Panc1 (cell line): Measurements from ENCODE around the gene NIPBL. TPM values are rescaled to one million over a fixed set of nuclear protein-coding genes. Genes with fewer than 3 reads are reported as not detected.

ENCODE experiments used
- ATAC-seq: fragments of 200-7000 bp; cut with Tn5 transposase; 2 replicates; pipeline ENCODE4 v1.9.1; 2020; ENCODE audit warnings: mild to moderate bottlenecking, moderate library complexity
- BruUV-seq: library from RNA; stranded (reverse); fragments of 400-500 nt; replicated peaks from 2 replicates; lab custom pipeline; 2021; lab: Mats Ljungman, UMichigan
- CTCF ChIA-PET: fragments of 300-600 bp; sonication (Branson Sonifier 250); formaldehyde crosslinking; loops from one replicate; lab custom pipeline; 2022; ENCODE audit warnings: antibody characterized with exemption; lab: Charles Lee
- POLR2A ChIA-PET: fragments of 300-600 bp; sonication (Branson Sonifier 250); formaldehyde crosslinking; loops from one replicate; lab custom pipeline; 2022; ENCODE audit warnings: antibody characterized with exemption; lab: Charles Lee
- DNase-seq: peaks from one replicate; pipeline ENCODE4 v3.0.0-alpha.2; 2010; ENCODE audit warnings: low read depth, low spot score
- H3K27ac ChIP-seq: 2 replicates; pipeline ENCODE4 v1.5.1; 2011; ENCODE audit warnings: mild to moderate bottlenecking, low read length, inconsistent platforms
- H3K27me3 ChIP-seq: fragments of 200-500 bp; sonication (Bioruptor generic); 2 replicates; pipeline ENCODE4 v1.6.0; 2014; ENCODE audit warnings: low read length, inconsistent platforms; ENCODE audit not compliant: control insufficient read depth, insufficient read depth
- H3K36me3 ChIP-seq: fragments of 200-500 bp; sonication (Bioruptor generic); 2 replicates; pipeline ENCODE4 v1.5.1; 2014; ENCODE audit warnings: inconsistent platforms, mild to moderate bottlenecking, low read length, moderate library complexity; ENCODE audit not compliant: control insufficient read depth, insufficient read depth
- H3K4me1 ChIP-seq: 2 replicates; pipeline ENCODE4 v1.5.1; 2011; ENCODE audit warnings: inconsistent platforms, mild to moderate bottlenecking, low read length, moderate library complexity; ENCODE audit not compliant: control insufficient read depth, insufficient read depth
- H3K4me3 ChIP-seq, 2 experiments: 2 replicates each; pipeline ENCODE4 v1.5.1; 2011 to 2012; ENCODE audit warnings: low read depth in 2 of 2, low read length in 2 of 2, mild to moderate bottlenecking in 2 of 2, inconsistent platforms in 1 of 2, moderate library complexity in 1 of 2
- H3K9me3 ChIP-seq: fragments of 200-500 bp; sonication (Bioruptor generic); 2 replicates; pipeline ENCODE4 v1.5.1; 2014; ENCODE audit warnings: low read depth, mild to moderate bottlenecking, inconsistent platforms, low read length, moderate library complexity; ENCODE audit not compliant: control insufficient read depth, insufficient read depth
- CTCF ChIP-seq: fragments of 450-650 bp; IDR thresholded peaks from 2 replicates; pipeline ENCODE4 v1.5.1; 2017; ENCODE audit warnings: mild to moderate bottlenecking
- POLR2AphosphoS5 ChIP-seq: IDR thresholded peaks from 2 replicates; pipeline ENCODE4 v1.6.1; 2012; ENCODE audit warnings: mild to moderate bottlenecking, low read depth, low read length, moderate library complexity
- REST ChIP-seq, 2 experiments: IDR thresholded peaks; 2 replicates each; pipeline ENCODE4 v1.6.1; 2011 to 2012; ENCODE audit warnings: low read depth in 2 of 2, control low read depth in 1 of 2, low read length in 1 of 2, mild to moderate bottlenecking in 1 of 2, moderate library complexity in 1 of 2; ENCODE audit not compliant: insufficient read depth in 1 of 2
- SIN3A ChIP-seq: IDR thresholded peaks from 2 replicates; pipeline ENCODE4 v1.6.1; 2012; ENCODE audit warnings: low read depth, mild to moderate bottlenecking, low read length, moderate library complexity, borderline replicate concordance; ENCODE audit not compliant: insufficient read depth
- TCF7L2 ChIP-seq: IDR thresholded peaks from 2 replicates; pipeline ENCODE4 v1.6.1; 2011; ENCODE audit warnings: mild to moderate bottlenecking, low read depth, low read length, inconsistent platforms
- in situ Hi-C: cut with HindIII; loops from 2 replicates; pipeline ENCODE4 v1.10.0; 2016; ENCODE audit warnings: low sequenced_read_pairs, low pct_unique_long_range_greater_than_20kb
- intact Hi-C: fragments of 100-400 bp; cut with micrococcal nuclease; formaldehyde crosslinking; loops from one replicate; pipeline ENCODE4 v1.10.0; 2022; ENCODE audit not compliant: unreplicated experiment
- total RNA-seq: library from RNA; stranded (reverse); gene quantifications from one replicate; pipeline ENCODE4 v1.2.1, GENCODE V29; 2021; ENCODE audit not compliant: unreplicated experiment

The NIPBL gene
- total RNA-seq, 1 experiment from 2014 or later, result 41.6 TPM

GRCh38 chr5:37047947-37048346, 171.4 kb downstream of the NIPBL start:
- Histone ChIP-seq H3K9me3 (no peaks in the 10 kb centered on the region), H3K27me3 (no peaks in the 10 kb centered on the region), H3K27ac (no peak overlapping the region), H3K4me3 (no peak overlapping the region), H3K36me3 (peaks cover 23% of the 10 kb centered on the region), H3K4me1 (no peaks in the 10 kb centered on the region)
- ATAC-seq, result no peak
- intact Hi-C loops (no loop called here), in situ Hi-C loops (no loop called here)
- TF ChIP-seq TCF7L2, result no peak
- CTCF ChIA-PET, result no interaction called here
- DNase-seq, result no peak
- POLR2A ChIA-PET, result interaction anchor here (0.7 kb wide), 1 partner anchor 22 kb away, joined by 6 read pairs; no protein-coding TSS in a partner anchor
- BruUV-seq, result no TSS peak

GRCh38 chr5:37054391-37054790, 177.8 kb downstream of the NIPBL start:
- BruUV-seq, result no TSS peak
- no peak for ATAC-seq
- POLR2A ChIA-PET, result no interaction called here
- no peak for TF ChIP-seq CTCF
- no peak for TF ChIP-seq REST (IDR thresholded peaks at IDR 0.05; ENCODE audit: insufficient read depth in 1 of 2, low read depth in 2 of 2, low read length in 1 of 2)
- no peak for TF ChIP-seq SIN3A
- TF ChIP-seq TCF7L2, result no peak
- no peak for TF ChIP-seq POLR2AphosphoS5
- Histone ChIP-seq H3K27ac (no peak overlapping the region), H3K36me3 (0 out of 2 replicates have a peak, but pooled peaks cover 16% of the 10 kb centered on the region), H3K4me1 (no peaks in the 10 kb centered on the region), H3K4me3 (no peak overlapping the region), H3K9me3 (no peaks in the 10 kb centered on the region), H3K27me3 (no peaks in the 10 kb centered on the region)
- in situ Hi-C loops, result no loop called here
- intact Hi-C loops, result no loop called here
- CTCF ChIA-PET, result no interaction called here
- DNase-seq, result no peak

GRCh38 chr5:37055383-37055990, 178.9 kb downstream of the NIPBL start:
- Histone ChIP-seq H3K27me3 (no peaks in the 10 kb centered on the region), H3K36me3 (0 out of 2 replicates have a peak, but pooled peaks cover 15% of the 10 kb centered on the region), H3K9me3 (no peaks in the 10 kb centered on the region), H3K27ac (no peak overlapping the region), H3K4me3 (no peak overlapping the region), H3K4me1 (no peaks in the 10 kb centered on the region)
- TF ChIP-seq TCF7L2 (no peak), CTCF (no peak), SIN3A (no peak)
- in situ Hi-C loops (no loop called here), intact Hi-C loops (no loop called here)
- ATAC-seq (no peak), DNase-seq (no peak)
- TSS peak; percentile 33 for BruUV-seq
- ChIA-PET CTCF (no interaction called here), POLR2A (no interaction called here)
